Measurements from ENCODE around the gene FBXO38.

DNA sequence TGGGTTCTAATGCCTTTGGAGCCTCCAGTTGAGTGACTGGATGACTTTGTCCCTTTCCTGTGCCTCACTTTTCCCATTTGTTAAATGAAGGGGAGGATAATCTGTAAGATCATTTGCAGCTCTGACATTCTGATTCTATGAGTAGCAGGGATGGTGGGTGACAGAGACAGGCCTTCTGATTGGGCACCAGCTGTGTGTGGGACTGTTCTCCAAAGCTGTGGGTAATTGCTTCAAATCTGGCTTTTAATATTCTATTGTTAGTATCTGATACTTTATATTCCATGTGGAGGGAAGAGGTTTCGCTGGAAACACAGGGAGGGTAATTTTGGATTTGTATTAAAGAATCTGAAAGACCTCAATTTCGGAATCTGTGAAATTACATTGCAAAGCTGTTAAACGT, 102.7 kb downstream of the FBXO38 start:
- TF ChIP-seq CTCF (IDR thresholded peaks at IDR 0.05) (no peak), POLR2A (IDR thresholded peaks at IDR 0.05) (no peak), POLR2AphosphoS5 (IDR thresholded peaks at IDR 0.05) (no peak)
